ENCODE data around the gene ARSI.

ARSI gene

GRCh38 chr5:150325426-150325825 lies 22.7 kb upstream of the ARSI start:
- no peak for DNase-seq

- DNase-seq: no peak
Measured at GRCh38 chr5:150323819-150324218, 21.1 kb upstream of the ARSI start.

DNA sequence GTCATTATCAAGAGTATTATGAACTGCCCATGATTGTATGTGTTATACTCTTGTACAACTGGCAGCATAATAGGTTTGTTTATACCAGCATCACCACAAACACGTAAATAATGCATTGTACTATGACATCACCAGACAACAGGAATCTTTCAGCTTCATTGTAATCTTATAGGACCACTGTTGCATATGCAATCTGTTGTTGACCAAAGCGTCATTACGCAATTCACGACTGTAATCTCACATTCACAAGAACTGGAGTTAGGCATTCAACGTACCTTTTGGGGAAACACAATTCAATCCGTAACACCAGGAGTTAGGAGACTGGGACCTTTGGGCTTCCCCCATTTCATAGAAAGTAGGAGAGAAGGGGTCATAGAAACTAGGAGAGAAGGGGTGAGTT lies 20.4 kb upstream of the ARSI start:
- DNase-seq: no peak

DNA sequence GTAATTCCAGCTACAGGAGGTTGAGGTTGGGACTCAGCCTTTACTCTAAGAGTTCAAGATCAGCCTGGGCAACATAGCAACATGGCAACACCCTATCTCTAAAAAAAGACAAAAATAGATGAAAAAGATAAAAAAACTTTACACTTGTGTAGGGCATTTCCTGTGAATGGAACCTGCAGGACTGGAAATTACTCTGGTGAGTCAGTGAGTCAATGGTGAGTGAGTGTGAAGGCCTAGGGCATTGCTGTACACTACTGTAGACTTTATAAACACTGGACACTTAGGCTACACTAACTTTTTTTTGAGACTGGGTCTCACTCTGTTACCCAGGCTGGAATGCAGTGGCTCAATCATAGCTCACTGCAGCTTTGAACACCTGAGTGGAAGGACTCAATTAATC lies 19.5 kb upstream of the ARSI start:
- DNase-seq: peak in 1 of 2 experiments; percentile 55

DNA sequence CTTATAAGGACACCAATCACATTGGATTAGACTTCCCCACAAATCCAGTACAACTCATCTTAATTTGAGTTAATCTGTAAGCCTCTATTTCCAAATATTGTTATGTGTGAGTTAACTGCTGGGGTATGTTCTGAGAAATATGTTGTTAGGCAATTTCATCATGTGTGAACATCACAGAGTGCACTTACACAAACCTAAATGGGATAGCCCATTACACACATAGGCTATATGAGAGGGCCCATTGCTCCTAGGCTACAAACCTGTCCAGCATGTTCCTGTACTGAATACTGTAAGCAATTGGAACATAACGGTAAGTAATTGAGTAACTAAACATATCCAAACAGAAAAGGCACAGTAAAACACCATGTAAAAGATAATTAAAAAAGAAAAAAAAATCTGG lies 19.1 kb upstream of the ARSI start:
- DNase-seq: no peak

- no peak for DNase-seq
Measured at GRCh38 chr5:150321211-150321610, 18.5 kb upstream of the ARSI start.

DNA sequence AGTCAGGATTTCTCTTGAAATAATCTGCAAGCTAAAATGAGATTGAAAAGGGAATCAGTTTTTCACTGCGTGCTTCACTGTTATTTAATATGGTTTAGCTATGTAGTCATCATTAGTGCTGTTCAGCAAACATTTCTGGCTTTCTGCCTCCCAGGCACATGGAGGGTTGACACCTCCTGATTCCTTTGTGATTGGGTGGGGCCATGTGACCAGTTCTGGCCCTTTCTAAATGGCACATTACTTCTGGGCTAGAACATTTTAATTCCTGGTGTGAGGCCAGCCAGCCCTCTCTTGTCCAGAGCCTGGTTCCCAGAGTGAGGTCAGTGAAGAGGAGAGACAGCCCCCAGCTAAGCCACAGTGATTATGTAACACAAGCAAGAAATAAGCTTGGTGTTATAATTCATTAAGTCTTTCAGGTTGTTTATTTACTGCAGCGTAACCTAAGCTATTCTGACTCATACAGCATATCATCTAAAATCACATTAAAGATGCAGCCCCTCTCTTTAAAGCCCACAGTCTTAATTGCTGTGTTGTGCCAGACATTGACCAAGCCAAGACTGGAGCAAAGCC lies 17.4 kb upstream of the ARSI start:
- peak; percentile 20 to 83 for DNase-seq

- no peak for DNase-seq
Measured at GRCh38 chr5:150319484-150319790, 16.7 kb upstream of the ARSI start.

DNA sequence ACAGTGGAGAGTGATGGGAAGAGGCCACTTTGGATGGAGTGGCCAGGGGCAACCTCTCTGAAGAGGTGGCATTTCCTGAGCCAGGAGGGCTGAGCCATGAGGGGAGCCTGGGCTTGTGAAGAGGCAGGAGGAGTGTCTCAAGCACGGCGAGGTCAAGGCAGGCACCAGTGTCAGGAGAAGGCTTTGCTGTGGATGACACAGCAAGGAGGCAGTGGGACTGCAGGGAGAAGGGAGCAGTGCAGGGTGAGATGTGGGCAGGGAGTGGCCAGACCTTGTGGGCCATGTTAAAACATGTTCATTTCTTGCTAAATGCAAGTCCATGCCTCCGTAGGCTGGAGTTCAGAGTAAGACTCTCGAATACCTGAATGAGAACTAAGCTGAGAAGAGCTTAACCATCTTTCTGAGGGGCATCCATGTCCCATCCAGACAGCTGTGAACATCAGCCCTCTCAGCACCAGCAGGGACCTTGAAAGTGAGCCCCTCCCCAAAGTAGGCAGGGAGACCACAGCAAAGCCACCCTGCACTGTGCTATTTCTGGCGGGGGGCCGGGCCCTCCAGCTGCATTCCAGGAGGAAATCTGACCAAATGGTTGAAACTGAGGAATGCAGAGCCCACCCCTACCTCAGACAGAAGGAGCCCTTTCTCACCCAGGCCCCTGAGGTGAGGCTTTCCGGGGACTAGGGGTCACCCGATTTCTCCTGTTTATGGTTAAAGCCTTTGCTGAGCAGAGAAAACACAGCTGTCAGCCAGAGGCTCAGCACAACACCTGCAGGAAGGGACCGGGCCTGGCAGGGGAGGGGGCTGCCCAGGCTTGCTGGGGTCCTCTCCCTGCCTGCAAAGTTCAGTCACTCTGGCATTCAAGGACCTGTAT lies 16.1 kb upstream of the ARSI start:
- no peak for DNase-seq

DNA sequence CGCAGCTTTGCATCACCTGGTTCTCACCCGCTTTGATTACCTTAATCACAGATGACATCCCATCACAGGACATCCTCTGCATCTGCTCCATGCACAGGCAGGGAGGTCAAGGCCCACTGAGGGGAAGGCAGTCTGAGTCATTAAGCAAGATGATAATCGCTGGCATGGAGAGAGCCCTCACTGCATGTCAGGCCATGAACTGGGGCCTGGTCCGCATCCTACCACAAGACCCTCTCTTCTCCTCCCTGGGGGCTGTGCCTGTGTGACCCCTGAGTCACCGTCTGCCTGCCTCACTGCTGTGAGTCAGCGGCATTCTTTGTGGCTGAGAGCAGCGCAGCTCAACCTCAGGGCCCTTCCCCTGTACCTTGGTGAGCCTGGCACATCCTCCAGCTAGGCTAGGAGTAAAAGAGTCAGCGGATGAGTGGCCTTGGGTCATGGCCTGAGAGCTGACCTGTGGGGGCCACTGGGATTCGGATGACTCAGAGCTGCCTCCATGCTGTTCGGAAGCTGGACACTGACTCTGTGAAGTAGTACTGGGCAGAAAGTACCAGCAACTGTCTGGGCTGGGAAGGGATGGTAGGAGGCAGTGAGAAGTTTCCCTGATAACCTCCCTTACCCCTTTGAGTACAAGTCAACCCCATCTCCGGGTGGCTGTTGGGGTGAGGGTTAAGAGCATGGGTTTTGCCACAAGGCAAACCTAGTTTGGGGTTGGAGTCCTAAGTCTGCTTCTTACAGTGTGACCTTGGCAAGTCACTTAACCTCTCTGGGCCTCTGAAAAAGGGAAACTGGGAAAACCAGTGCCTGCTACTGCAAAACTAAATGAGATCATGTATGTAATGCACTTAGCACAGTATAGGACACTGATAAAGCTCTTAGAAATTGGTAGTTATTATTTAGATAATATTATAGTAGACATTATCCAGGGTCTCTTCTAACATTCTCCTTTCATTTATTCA lies 14.6 kb upstream of the ARSI start:
- DNase-seq: peak; percentile 99 to 100

DNA sequence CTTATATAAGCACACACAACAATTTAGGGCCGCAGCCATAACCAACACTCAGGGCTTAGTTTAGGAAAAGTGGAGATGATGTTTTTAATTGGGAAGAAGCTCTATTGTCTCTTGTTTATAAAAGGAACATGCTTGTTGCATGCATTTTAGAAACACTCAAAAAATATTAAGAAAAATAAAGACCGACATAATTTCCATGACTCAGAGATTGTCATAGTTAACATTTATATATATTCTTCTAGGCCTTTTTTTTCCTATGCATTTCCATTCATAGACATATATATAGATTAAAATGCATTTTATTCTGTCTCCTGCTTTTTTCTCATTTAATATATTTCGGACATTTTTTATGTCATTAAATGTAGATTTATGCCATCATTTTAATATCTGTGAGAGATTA lies 13.6 kb upstream of the ARSI start:
- DNase-seq: no peak

- no peak for DNase-seq
Measured at GRCh38 chr5:150315245-150315644, 12.5 kb upstream of the ARSI start.

DNA sequence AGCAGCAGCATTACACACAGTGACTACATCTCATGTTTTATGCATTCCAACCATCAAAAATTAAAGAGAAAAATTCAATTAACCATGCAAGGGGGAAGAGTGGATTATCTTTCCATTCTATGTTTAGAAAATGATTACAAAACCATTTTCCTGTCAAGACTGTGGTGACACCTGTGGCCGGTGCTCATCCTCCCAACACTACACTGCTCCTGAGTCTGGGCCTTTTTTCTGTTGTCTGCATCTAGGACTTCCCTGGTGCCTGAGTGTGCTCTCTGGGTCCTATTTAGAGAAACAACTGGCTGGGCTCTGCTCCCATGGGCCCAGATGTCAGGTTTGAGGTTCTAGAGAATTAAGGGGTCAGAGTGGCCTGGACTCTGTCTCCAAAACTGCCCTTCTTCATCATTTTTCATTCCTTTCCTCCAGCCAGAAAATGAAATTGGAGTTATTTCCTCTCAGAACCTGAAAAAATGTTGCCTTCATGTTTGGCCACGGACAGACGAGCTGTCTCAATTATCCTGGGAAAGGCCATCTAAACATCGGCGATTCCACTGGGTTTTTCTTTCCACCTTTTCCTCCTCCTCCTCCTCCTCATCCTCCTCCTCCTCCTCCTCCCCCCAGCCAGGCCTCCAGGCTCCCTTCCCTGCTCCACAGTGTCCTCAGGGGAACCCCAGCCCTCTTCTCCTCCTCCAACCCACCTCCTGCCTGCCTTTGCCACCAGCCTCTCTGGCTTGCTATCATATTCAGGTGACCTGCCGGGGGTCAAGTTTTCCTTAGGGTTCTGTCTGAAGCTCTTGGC lies 11.4 kb upstream of the ARSI start:
- no peak for DNase-seq

- no peak for DNase-seq
Measured at GRCh38 chr5:150313501-150313900, 10.8 kb upstream of the ARSI start.

DNA sequence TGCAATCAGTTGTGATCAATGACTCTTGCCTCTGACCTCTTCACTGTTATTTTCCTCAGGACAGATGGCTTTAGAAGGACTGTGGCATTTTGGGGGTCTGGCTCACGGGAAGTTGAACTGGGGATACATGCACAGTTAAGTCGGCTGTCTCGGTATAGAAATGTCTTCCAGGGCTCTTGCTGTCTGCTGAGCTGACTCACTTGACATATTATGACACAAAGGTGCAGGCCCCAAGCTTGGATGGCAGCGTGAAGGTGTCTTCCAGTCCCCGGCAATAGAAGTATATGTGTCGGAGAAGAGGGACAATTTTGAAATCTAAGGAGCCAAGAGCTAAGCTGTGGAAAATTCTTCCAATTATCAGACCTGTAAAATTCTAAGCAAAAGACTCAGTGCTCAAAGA lies 9.8 kb upstream of the ARSI start:
- DNase-seq: no peak

- no peak for DNase-seq
Measured at GRCh38 chr5:150311015-150311692, 8.4 kb upstream of the ARSI start.

- DNase-seq: no peak
Measured at GRCh38 chr5:150310246-150310645, 7.5 kb upstream of the ARSI start.

GRCh38 chr5:150309886-150310239 lies 7.2 kb upstream of the ARSI start:
- no peak for DNase-seq

DNA sequence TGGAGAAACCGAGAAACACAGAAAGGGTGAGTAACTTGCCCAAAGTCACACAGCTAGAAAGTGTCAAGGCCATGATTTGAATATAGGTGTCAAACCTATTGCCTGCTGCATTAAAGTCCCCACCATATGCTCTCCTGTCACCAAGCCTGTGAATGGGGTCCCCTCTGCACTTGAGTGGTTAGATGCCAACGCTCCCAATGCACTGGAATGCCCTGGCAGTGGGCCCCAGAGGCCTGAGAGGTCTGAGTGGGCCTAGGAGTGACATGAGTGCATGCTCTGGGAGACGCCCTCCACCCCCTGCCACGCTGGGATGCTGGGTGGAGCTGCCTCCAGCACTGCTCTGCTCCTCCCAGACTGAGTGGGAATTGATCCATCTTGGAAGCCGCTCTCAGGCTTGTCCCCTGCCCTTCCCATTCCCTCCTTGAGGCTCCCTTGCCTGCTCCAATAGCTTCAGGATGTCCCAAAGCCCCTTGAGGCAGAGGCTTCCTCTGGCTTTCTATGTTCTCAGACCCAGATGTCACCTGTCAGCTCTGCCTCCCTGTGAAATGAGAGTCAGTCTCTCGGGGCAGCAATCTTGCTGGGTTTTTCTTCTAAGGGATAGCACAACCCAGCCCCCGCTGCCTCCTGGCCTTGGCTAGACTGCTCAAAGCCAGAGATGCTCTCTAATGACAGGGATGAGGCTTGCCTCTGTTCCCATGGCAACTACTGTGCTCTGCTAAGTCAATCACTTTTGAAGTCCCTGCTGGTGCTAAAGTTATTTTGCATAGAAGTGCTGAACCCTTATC lies 6.6 kb upstream of the ARSI start:
- no peak for DNase-seq

GRCh38 chr5:150307617-150308426 lies 5.1 kb upstream of the ARSI start:
- DNase-seq: no peak

DNA sequence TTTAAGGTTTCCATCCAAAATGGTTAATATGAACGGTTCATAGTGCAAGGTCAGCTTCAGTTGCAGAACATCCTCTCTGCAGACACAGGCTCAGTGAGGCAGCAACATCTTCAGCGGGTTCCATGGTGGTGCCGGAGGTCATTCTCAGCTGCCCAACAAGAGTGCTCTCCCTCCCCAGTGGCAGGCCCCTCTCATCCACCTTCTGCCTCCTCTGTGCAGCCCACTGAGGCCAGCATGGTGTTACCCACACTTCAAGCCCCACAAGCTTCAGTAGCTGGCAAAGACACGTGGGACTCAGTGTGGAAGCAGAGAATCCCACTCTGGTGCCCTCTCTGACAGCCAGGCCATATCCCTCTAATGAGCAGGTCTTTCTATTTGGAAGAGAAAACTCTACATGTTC lies 4.1 kb upstream of the ARSI start:
- DNase-seq: no peak
